Measurements from ENCODE around the gene CDKN1B. TPM values are rescaled to one million over a fixed set of nuclear protein-coding genes. Genes with fewer than 3 reads are reported as not detected.
A peak's percentile ranks its signal among the peaks of the same experiment; 100 is the strongest.

Gene CDKN1B
- total and polyA plus RNA-seq, 2 experiments from 2014 or later = 9.3 to 27.9 TPM

DNA sequence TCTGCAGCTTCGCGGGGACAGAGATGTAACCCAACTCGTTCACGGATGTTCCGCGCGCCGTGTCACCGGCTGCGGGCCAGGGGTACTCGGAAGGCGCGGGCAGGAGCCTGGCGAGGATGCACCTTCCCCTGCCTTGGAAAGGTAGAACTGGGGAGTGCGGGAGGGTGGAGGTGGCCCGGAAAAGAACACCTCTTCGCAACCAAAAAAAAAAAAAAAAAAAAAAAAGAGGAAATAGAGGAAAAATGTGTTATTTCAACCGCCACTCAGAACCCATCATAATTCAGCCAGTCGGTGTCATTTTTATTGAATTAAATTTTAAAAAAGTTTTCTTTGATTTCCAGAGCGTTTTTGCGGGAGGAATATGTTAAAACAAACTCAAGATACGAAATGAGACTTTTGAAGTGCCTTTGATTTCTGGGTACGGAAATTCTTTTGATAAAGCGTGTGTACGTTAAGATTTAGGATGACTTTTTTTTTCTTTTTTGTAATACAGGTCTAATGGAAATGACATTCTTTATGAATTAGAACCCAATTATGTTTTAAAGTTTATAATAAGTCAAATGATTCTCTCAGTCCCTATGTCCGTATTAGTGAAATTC is 8.9 kb downstream of the CDKN1B start (continued):
- TF ChIP-seq, protein P1, sequence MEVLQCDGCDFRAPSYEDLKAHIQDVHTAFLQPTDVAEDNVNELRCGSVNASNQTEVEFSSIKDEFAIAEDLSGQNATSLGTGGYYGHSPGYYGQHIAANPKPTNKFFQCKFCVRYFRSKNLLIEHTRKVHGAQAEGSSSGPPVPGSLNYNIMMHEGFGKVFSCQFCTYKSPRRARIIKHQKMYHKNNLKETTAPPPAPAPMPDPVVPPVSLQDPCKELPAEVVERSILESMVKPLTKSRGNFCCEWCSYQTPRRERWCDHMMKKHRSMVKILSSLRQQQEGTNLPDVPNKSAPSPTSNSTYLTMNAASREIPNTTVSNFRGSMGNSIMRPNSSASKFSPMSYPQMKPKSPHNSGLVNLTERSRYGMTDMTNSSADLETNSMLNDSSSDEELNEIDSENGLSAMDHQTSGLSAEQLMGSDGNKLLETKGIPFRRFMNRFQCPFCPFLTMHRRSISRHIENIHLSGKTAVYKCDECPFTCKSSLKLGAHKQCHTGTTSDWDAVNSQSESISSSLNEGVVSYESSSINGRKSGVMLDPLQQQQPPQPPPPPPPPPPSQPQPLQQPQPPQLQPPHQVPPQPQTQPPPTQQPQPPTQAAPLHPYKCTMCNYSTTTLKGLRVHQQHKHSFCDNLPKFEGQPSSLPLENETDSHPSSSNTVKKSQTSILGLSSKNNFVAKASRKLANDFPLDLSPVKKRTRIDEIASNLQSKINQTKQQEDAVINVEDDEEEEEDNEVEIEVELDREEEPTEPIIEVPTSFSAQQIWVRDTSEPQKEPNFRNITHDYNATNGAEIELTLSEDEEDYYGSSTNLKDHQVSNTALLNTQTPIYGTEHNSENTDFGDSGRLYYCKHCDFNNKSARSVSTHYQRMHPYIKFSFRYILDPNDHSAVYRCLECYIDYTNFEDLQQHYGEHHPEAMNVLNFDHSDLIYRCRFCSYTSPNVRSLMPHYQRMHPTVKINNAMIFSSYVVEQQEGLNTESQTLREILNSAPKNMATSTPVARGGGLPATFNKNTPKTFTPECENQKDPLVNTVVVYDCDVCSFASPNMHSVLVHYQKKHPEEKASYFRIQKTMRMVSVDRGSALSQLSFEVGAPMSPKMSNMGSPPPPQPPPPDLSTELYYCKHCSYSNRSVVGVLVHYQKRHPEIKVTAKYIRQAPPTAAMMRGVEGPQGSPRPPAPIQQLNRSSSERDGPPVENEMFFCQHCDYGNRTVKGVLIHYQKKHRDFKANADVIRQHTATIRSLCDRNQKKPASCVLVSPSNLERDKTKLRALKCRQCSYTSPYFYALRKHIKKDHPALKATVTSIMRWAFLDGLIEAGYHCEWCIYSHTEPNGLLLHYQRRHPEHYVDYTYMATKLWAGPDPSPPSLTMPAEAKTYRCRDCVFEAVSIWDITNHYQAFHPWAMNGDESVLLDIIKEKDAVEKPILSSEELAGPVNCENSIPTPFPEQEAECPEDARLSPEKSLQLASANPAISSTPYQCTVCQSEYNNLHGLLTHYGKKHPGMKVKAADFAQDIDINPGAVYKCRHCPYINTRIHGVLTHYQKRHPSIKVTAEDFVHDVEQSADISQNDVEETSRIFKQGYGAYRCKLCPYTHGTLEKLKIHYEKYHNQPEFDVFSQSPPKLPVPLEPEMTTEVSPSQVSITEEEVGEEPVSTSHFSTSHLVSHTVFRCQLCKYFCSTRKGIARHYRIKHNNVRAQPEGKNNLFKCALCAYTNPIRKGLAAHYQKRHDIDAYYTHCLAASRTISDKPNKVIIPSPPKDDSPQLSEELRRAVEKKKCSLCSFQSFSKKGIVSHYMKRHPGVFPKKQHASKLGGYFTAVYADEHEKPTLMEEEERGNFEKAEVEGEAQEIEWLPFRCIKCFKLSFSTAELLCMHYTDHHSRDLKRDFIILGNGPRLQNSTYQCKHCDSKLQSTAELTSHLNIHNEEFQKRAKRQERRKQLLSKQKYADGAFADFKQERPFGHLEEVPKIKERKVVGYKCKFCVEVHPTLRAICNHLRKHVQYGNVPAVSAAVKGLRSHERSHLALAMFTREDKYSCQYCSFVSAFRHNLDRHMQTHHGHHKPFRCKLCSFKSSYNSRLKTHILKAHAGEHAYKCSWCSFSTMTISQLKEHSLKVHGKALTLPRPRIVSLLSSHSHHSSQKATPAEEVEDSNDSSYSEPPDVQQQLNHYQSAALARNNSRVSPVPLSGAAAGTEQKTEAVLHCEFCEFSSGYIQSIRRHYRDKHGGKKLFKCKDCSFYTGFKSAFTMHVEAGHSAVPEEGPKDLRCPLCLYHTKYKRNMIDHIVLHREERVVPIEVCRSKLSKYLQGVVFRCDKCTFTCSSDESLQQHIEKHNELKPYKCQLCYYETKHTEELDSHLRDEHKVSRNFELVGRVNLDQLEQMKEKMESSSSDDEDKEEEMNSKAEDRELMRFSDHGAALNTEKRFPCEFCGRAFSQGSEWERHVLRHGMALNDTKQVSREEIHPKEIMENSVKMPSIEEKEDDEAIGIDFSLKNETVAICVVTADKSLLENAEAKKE (CRISPR knock-in tag; IDR thresholded peaks at IDR 0.05) = no peak
- TF ChIP-seq EZH2 (IDR thresholded peaks at IDR 0.05; ENCODE audit: low read depth, unreplicated experiment) = no peak
- TF ChIP-seq, protein P2, sequence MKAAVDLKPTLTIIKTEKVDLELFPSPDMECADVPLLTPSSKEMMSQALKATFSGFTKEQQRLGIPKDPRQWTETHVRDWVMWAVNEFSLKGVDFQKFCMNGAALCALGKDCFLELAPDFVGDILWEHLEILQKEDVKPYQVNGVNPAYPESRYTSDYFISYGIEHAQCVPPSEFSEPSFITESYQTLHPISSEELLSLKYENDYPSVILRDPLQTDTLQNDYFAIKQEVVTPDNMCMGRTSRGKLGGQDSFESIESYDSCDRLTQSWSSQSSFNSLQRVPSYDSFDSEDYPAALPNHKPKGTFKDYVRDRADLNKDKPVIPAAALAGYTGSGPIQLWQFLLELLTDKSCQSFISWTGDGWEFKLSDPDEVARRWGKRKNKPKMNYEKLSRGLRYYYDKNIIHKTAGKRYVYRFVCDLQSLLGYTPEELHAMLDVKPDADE (IDR thresholded peaks at IDR 0.05) = no peak
- TF ChIP-seq ZNF114 (CRISPR knock-in tag; IDR thresholded peaks at IDR 0.05) = no peak

DNA sequence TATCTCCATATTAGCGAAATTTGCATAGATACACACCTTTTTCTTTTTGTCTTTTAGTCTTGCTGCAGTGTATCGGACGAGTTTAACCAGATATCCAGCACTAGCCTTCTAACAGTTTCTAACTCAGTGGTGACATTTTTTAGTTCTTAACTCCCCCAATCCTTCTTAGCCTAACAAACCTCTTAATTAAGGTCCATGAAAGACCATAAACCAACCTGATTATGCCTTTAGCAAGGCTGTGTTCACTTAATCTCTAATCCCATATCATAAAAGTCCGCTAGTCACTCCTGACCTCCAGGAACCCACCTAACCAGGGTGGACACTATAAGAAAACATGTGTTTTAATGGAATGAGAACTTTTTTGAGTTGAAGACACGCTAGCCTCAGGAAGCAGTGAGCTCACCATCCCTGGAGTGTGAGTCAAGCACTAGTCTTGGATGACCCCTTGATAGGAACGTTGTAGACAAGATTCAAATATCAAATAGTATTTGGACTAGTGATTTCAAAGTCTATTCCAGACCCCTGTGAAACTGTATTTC is 9.5 kb downstream of the CDKN1B start:
- Histone ChIP-seq H3K4me1 (ENCODE audit: insufficient read depth) (peaks cover 24% of the 10 kb centered on the region), H2AFZ (no peak overlapping the region), H3K4me3 (peak overlapping the region; percentile 61), H3K9me2 (ENCODE audit: insufficient read depth) (no peaks in the 10 kb centered on the region), H3K36me3 (ENCODE audit: insufficient read depth) (no peaks in the 10 kb centered on the region), H3F3A (replicated peaks; ENCODE audit: low read depth) (0 out of 2 replicates have a peak, but pooled peaks cover 3% of the 10 kb centered on the region), H3K27ac (ENCODE audit: low read depth) (no peak overlapping the region), H3K27me3 (ENCODE audit: insufficient read depth) (peaks cover 25% of the 10 kb centered on the region), H3K79me2 (replicated peaks; ENCODE audit: insufficient read depth) (no peaks in the 10 kb centered on the region), H3K4me2 (peak overlapping the region; percentile 78), H4K20me1 (replicated peaks; ENCODE audit: insufficient read depth) (0 out of 2 replicates have a peak, but pooled peaks cover 4% of the 10 kb centered on the region)
- no peaks in the 10 kb centered on the region for H3K9me3 Mint-ChIP-seq
- peaks cover 14% of the 10 kb centered on the region for H3K27me3 Mint-ChIP-seq (ENCODE audit: insufficient read depth, low read depth, poor library complexity)
- peaks cover 11% of the 10 kb centered on the region for H3K36me3 Mint-ChIP-seq (ENCODE audit: low read depth)
- peak overlapping the region; percentile 83 for H3K4me3 Mint-ChIP-seq
- DNase-seq (ENCODE audit: low spot score) (no peak), ATAC-seq (no peak)
- H3K4me1 Mint-ChIP-seq = peaks cover 18% of the 10 kb centered on the region
- peak overlapping the region; percentile 11; the same call in 1 of the 2 replicates for H3K27ac Mint-ChIP-seq
- TF ChIP-seq, protein P3, sequence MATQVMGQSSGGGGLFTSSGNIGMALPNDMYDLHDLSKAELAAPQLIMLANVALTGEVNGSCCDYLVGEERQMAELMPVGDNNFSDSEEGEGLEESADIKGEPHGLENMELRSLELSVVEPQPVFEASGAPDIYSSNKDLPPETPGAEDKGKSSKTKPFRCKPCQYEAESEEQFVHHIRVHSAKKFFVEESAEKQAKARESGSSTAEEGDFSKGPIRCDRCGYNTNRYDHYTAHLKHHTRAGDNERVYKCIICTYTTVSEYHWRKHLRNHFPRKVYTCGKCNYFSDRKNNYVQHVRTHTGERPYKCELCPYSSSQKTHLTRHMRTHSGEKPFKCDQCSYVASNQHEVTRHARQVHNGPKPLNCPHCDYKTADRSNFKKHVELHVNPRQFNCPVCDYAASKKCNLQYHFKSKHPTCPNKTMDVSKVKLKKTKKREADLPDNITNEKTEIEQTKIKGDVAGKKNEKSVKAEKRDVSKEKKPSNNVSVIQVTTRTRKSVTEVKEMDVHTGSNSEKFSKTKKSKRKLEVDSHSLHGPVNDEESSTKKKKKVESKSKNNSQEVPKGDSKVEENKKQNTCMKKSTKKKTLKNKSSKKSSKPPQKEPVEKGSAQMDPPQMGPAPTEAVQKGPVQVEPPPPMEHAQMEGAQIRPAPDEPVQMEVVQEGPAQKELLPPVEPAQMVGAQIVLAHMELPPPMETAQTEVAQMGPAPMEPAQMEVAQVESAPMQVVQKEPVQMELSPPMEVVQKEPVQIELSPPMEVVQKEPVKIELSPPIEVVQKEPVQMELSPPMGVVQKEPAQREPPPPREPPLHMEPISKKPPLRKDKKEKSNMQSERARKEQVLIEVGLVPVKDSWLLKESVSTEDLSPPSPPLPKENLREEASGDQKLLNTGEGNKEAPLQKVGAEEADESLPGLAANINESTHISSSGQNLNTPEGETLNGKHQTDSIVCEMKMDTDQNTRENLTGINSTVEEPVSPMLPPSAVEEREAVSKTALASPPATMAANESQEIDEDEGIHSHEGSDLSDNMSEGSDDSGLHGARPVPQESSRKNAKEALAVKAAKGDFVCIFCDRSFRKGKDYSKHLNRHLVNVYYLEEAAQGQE (IDR thresholded peaks at IDR 0.05; ENCODE audit: unreplicated experiment) = no peak
- no peak for TF ChIP-seq POLR2AphosphoS5 (IDR thresholded peaks at IDR 0.05; ENCODE audit: low read depth)
- TF ChIP-seq, protein P4, sequence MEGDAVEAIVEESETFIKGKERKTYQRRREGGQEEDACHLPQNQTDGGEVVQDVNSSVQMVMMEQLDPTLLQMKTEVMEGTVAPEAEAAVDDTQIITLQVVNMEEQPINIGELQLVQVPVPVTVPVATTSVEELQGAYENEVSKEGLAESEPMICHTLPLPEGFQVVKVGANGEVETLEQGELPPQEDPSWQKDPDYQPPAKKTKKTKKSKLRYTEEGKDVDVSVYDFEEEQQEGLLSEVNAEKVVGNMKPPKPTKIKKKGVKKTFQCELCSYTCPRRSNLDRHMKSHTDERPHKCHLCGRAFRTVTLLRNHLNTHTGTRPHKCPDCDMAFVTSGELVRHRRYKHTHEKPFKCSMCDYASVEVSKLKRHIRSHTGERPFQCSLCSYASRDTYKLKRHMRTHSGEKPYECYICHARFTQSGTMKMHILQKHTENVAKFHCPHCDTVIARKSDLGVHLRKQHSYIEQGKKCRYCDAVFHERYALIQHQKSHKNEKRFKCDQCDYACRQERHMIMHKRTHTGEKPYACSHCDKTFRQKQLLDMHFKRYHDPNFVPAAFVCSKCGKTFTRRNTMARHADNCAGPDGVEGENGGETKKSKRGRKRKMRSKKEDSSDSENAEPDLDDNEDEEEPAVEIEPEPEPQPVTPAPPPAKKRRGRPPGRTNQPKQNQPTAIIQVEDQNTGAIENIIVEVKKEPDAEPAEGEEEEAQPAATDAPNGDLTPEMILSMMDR (conservative IDR thresholded peaks at IDR 0.05; ENCODE audit: low read depth in 2 of 2) = no peak
- no peak for TF ChIP-seq CREB1 (CRISPR knock-in tag; IDR thresholded peaks at IDR 0.05; ENCODE audit: low read depth)
- TF ChIP-seq STAT1 (IDR thresholded peaks at IDR 0.05; ENCODE audit: unreplicated experiment) = no peak
- TF ChIP-seq, protein P2 (IDR thresholded peaks at IDR 0.05) = no peak
- TF ChIP-seq ZNF331 (CRISPR knock-in tag; IDR thresholded peaks at IDR 0.05; ENCODE audit: low read depth) = no peak

Measured in GM23338 (cell line).